ENCODE data around the gene FCHSD2.
"Not testable (repeated sequence)": the region's sequence is repeated elsewhere in the genome, so short reads cannot be mapped to it uniquely, and the experiment has no call there.

The FCHSD2 gene

DNA sequence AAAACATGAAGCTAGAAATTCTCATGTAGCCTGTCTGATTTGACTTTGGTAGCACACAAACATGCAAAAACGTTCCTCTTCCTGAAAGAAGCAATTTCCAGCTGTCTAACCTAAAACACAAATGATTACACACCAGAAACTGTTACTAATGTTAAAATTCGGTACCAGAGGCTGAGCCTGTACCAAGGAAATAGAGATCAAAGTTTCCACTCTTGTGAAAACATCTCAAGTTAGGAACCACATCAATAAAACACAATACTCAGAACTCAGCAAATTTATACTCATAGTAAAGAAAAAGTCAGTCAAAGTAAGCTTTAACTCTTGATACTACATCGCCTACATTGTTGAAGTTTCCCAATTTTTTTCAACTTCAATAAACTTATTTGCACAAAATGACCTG lies 107.8 kb downstream of the FCHSD2 start:
- H3K4me3 ChIP-seq (ENCODE audit: low read length) = no peak overlapping the region
- peak; percentile 74 for DNase-seq (ENCODE audit: low read depth, low spot score)

DNA sequence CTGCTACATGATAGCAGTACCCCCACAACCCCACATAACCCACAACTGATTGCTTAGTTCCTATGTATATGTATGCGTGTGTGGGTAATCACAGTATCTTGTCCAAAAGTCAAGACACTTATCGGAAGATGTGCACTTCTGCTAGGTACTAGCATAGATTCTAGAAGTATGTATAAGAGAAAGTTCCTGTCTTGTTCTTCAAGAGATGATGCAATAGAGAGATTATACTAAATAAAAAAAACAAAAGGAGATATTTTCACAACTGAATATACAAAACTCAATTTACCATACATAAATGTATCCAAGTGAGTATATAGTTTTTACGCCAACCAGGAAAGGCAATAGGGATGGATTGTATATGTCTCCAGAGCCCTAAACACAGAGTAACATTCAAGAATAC lies 112.0 kb downstream of the FCHSD2 start:
- DNase-seq (ENCODE audit: low read depth, low spot score) = no peak
- no peak overlapping the region for H3K4me3 ChIP-seq (ENCODE audit: low read length)

GRCh38 chr11:73029403-73029802 lies 112.7 kb downstream of the FCHSD2 start:
- DNase-seq (ENCODE audit: low read depth, low spot score) = no peak
- H3K4me3 ChIP-seq (ENCODE audit: low read length) = no peak overlapping the region

DNA sequence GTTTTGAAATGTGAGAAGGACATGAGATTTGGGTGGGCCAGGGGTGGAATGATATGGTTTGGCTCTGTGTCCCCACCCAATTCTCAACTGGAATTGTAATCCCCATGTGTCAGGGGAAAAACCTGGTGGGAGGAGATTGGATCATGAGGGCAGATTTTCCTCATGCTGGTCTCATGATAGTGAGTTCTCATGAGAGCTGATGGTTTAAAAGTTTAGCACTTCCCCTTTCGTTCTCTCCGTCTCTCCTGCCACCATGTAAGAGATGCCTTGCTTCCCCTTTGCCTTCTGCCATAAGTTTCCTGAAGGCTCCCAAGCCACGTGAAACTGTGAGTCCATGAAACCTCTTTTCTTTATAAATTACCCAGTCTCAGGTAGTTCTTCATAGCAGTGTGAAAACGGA lies 113.5 kb downstream of the FCHSD2 start:
- no peak overlapping the region for H3K4me3 ChIP-seq (ENCODE audit: low read length)
- no peak for DNase-seq (ENCODE audit: low read depth, low spot score)

DNA sequence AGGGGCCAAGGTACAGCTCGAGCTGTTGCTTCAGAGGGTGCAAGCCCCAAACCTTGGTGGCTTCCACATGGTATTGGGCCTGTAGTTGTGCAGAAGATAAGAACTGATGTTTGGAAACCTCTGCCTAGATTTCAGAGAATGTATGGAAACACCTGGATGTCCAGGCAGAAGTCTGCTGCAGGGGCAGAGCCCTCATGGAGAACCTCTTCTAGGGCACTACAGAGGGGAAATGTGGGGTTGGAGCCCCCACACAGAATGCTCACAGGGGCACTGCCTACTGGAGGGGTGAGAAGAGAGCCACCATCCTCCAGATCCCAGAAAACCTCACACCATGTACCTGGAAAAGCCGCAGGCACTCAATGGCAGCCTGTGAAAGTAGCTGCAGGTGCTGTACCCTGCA lies 114.3 kb downstream of the FCHSD2 start:
- not testable (repeated sequence) for H3K4me3 ChIP-seq (ENCODE audit: low read length); DNase-seq (ENCODE audit: low read depth, low spot score)

- DNase-seq (ENCODE audit: low read depth, low spot score) = no peak
These were observed 117.5 kb downstream of the FCHSD2 start for GRCh38 chr11:73024639-73025038.

GRCh38 chr11:73019996-73020395 lies 122.1 kb downstream of the FCHSD2 start:
- H3K4me3 ChIP-seq (ENCODE audit: low read length) = no peak overlapping the region
- DNase-seq (ENCODE audit: low read depth, low spot score) = no peak

More at GRCh38 chr11:73024639-73025038, 117.5 kb downstream of the FCHSD2 start:
- no peak overlapping the region for H3K4me3 ChIP-seq (ENCODE audit: low read length)

- no peak overlapping the region for H3K4me3 ChIP-seq (ENCODE audit: low read length)
- DNase-seq (ENCODE audit: low read depth, low spot score) = no peak
These were observed 122.7 kb downstream of the FCHSD2 start for GRCh38 chr11:73019449-73019848.

DNA sequence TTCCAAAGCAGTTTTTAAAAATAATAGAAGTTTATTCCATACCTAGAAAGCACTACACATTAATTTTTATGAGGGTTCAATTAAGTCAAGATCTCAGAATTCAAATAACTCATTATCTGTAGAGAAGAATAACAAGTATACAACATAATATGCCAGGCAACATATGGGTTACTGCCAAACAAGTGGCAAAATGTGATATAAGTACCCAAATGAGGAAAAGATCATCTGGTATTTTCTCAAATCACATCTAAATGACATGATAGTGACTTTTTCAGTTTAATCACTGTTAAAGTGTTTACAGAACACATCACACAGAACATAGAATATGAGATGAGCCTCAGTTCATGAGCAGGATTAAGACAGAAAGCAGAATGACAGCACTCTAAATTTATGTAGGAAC lies 123.3 kb downstream of the FCHSD2 start:
- H3K4me3 ChIP-seq (ENCODE audit: low read length) = no peak overlapping the region
- no peak for DNase-seq (ENCODE audit: low read depth, low spot score)

- no peak overlapping the region for H3K4me3 ChIP-seq (ENCODE audit: low read length)
- no peak for DNase-seq (ENCODE audit: low read depth, low spot score)
These were observed 124.9 kb downstream of the FCHSD2 start for GRCh38 chr11:73017024-73017751.

DNA sequence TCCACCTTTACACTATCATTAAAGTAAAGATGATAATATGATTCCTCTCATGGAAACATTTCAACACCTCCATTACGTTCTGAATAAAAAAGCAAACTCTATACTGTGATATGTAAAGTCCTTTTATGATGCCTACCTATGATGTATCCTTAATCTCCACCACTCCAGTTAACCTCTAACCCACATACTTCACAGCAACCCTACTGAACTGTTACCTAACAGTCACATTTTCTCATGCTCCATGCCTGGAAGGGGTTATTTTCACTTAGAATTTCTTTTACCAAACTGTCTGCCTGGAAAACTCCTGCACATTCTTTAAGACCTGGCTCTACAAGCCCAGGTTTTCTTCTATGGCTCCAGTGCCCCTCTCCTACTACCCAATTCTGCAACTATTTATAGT lies 129.1 kb downstream of the FCHSD2 start:
- DNase-seq (ENCODE audit: low read depth, low spot score) = no peak
- H3K4me3 ChIP-seq (ENCODE audit: low read length) = no peak overlapping the region

GRCh38 chr11:73012121-73012863 lies 129.8 kb downstream of the FCHSD2 start:
- no peak for DNase-seq (ENCODE audit: low read depth, low spot score)
- H3K4me3 ChIP-seq (ENCODE audit: low read length) = no peak overlapping the region

- no peak for DNase-seq (ENCODE audit: low read depth, low spot score)
- H3K4me3 ChIP-seq (ENCODE audit: low read length) = no peak overlapping the region
These were observed 130.8 kb downstream of the FCHSD2 start for GRCh38 chr11:73011126-73011817.

DNA sequence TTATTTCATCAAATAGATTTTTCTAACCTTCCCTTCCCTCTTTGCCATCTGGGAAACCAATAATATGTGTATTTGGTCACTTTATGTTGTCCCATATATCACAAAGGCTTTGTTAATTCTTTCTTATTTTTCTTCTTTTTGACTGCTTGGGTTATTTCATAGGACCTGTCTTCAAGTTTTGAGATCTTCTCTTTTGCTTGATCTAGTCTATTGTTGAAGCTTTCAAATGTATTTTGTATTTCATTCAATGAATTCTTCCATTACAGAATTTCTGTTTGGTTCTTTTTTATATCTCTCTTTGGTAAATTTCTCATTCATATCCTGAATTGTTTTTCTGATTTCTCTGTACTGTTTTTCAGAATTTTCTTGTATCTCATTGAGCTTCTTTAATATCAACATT lies 132.1 kb downstream of the FCHSD2 start:
- no peak for DNase-seq (ENCODE audit: low read depth, low spot score)
- H3K4me3 ChIP-seq (ENCODE audit: low read length) = no peak overlapping the region

DNA sequence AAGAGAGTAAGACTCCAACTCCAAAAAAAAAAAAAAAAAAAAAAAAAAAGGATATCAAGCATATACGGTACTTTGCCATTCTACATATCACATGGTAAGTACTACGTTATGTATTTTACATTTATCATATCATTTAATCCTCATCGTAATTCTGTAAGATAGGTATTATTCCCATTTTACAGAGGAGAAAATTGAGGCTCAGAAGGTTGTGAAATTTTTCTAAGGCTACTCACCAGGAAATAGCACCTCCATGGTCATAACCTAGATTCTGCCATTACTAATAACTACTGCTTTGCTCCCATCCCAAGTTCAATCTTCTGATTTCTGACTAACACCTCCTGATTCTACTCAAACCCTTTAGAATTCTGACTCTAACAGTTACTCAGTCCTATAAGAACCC lies 138.0 kb downstream of the FCHSD2 start:
- no peak overlapping the region for H3K4me3 ChIP-seq (ENCODE audit: low read length)
- no peak for DNase-seq (ENCODE audit: low read depth, low spot score)

GRCh38 chr11:73003088-73003487 lies 139.0 kb downstream of the FCHSD2 start:
- H3K4me3 ChIP-seq (ENCODE audit: low read length) = no peak overlapping the region
- DNase-seq (ENCODE audit: low read depth, low spot score) = no peak

GRCh38 chr11:73002214-73002613 lies 139.9 kb downstream of the FCHSD2 start:
- no peak for DNase-seq (ENCODE audit: low read depth, low spot score)
- H3K4me3 ChIP-seq (ENCODE audit: low read length) = no peak overlapping the region

DNA sequence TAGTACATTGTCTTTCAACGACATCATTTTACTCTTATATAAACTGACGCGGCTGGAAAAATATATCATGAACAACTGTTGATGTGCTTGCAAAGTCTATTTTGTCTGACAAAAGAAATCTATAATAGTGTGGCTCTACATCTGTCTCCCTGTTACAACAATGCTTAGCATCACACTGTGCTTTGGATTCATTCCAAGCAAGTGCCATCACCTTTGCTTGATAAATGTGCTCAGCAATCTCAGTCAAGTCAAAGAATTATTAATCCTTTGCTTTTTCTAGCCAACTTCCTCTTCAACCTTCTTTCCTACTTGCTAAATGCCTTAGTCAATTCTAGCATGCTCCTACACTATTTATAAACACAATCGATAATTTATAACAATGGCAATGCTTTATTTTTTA lies 140.5 kb downstream of the FCHSD2 start:
- no peak for DNase-seq (ENCODE audit: low read depth, low spot score)

DNA sequence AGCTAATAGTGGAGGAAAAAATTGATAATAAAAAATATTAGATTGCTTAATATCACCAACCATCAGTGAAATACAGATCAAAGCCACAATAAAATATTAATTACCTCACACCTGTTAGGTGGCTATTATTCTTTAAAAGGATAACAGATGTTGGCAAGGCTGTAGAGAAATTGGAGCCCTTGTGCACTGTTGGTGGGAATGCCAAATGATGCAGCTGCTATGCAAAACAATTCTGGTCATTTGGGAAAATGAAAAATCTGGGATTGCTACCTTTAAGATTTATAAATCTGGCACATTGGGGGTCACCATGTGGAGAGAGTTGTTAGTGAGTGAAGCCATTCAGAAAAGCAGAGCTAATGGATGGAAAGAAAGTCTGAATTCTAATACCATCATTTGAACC lies 143.4 kb downstream of the FCHSD2 start:
- H3K4me3 ChIP-seq (ENCODE audit: low read length) = no peak overlapping the region
- no peak for DNase-seq (ENCODE audit: low read depth, low spot score)

More for the DNA sequence above, 140.5 kb downstream of the FCHSD2 start:
- no peak overlapping the region for H3K4me3 ChIP-seq (ENCODE audit: low read length)

GRCh38 chr11:72996959-72997358 lies 145.2 kb downstream of the FCHSD2 start:
- no peak for DNase-seq (ENCODE audit: low read depth, low spot score)
- H3K4me3 ChIP-seq (ENCODE audit: low read length) = no peak overlapping the region
